ENCODE data around the gene UFSP1.
A peak's percentile ranks its signal among the peaks of the same experiment; 100 is the strongest.
"Not testable (repeated sequence)": the region's sequence is repeated elsewhere in the genome, so short reads cannot be mapped to it uniquely, and the experiment has no call there.

UFSP1 gene

GRCh38 chr7:100914879-100915447, 25.4 kb upstream of the UFSP1 start:
- DNase-seq (ENCODE audit: low read depth), result no peak
- no peak overlapping the region for H3K4me3 ChIP-seq (ENCODE audit: low read depth, low read length)
- TF ChIP-seq MAX (IDR thresholded peaks at IDR 0.05; ENCODE audit: low read depth, low read length) (no peak), MYC (IDR thresholded peaks at IDR 0.05; ENCODE audit: low read depth, low read length) (no peak), CTCF (IDR thresholded peaks at IDR 0.05; ENCODE audit: low read depth, low read length) (no peak), POLR2A (IDR thresholded peaks at IDR 0.05; ENCODE audit: extremely low read depth, insufficient read length) (no peak)

GRCh38 chr7:100914208-100914878, 24.8 kb upstream of the UFSP1 start:
- no peak for DNase-seq (ENCODE audit: low read depth)
- TF ChIP-seq MYC (IDR thresholded peaks at IDR 0.05; ENCODE audit: low read depth, low read length), result no peak
- TF ChIP-seq POLR2A (IDR thresholded peaks at IDR 0.05; ENCODE audit: extremely low read depth, insufficient read length), result no peak
- no peak for TF ChIP-seq MAX (IDR thresholded peaks at IDR 0.05; ENCODE audit: low read depth, low read length)
- TF ChIP-seq CTCF (IDR thresholded peaks at IDR 0.05; ENCODE audit: low read depth, low read length), result no peak
- H3K4me3 ChIP-seq (ENCODE audit: low read depth, low read length), result no peak overlapping the region

- no peak overlapping the region for H3K4me3 ChIP-seq (ENCODE audit: low read depth, low read length)
- TF ChIP-seq MAX (IDR thresholded peaks at IDR 0.05; ENCODE audit: low read depth, low read length) (no peak), POLR2A (IDR thresholded peaks at IDR 0.05; ENCODE audit: extremely low read depth, insufficient read length) (no peak)
- no peak for DNase-seq (ENCODE audit: low read depth)
These were observed 22.0 kb upstream of the UFSP1 start for GRCh38 chr7:100911484-100911883.

GRCh38 chr7:100910443-100910842, 20.9 kb upstream of the UFSP1 start:
- DNase-seq (ENCODE audit: low read depth), result peak; percentile 60

GRCh38 chr7:100908512-100908911, 19.0 kb upstream of the UFSP1 start:
- TF ChIP-seq MYC (IDR thresholded peaks at IDR 0.05; ENCODE audit: low read depth, low read length) (no peak), CTCF (IDR thresholded peaks at IDR 0.05; ENCODE audit: low read depth, low read length) (no peak), POLR2A (IDR thresholded peaks at IDR 0.05; ENCODE audit: extremely low read depth, insufficient read length) (no peak), MAX (IDR thresholded peaks at IDR 0.05; ENCODE audit: low read depth, low read length) (no peak)
- no peak for DNase-seq (ENCODE audit: low read depth)
- H3K4me3 ChIP-seq (ENCODE audit: low read depth, low read length), result no peak overlapping the region

More at GRCh38 chr7:100910443-100910842, 20.9 kb upstream of the UFSP1 start:
- not testable (repeated sequence) for H3K4me3 ChIP-seq (ENCODE audit: low read depth, low read length)

GRCh38 chr7:100902638-100903037, 13.1 kb upstream of the UFSP1 start:
- no peak overlapping the region for H3K4me3 ChIP-seq (ENCODE audit: low read depth, low read length)
- TF ChIP-seq POLR2A (IDR thresholded peaks at IDR 0.05; ENCODE audit: extremely low read depth, insufficient read length), result no peak
- TF ChIP-seq MAX (IDR thresholded peaks at IDR 0.05; ENCODE audit: low read depth, low read length), result no peak
- TF ChIP-seq MYC (IDR thresholded peaks at IDR 0.05; ENCODE audit: low read depth, low read length), result no peak
- TF ChIP-seq CTCF (IDR thresholded peaks at IDR 0.05; ENCODE audit: low read depth, low read length), result no peak
- no peak for DNase-seq (ENCODE audit: low read depth)
